ENCODE data around the gene BRIP1.
"Not testable (repeated sequence)": the region's sequence is repeated elsewhere in the genome, so short reads cannot be mapped to it uniquely, and the experiment has no call there.

BRIP1 gene

DNA sequence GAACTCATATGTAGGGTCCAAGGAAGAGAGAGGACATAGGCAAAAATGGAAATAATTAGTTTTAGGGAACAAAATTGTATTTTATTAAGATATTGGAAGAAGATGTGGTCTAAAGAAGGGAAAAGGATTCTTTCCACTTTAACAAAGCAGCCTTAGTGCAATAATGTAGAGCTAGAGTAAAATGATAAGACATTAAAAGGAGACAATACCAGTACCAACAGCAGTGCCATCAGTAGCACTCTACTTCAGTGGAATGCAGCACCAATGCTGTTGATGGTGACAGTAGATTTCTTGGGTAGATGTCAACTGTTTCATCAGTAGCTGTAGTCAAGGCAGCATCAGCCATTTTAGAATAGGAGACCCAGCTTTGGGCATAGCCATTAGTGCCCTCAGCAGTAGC lies 124.3 kb downstream of the BRIP1 start:
- Mint-ChIP-seq H3K27me3 (no peaks in the 10 kb centered on the region), H3K27ac (ENCODE audit: low read depth) (no peak overlapping the region), H3K4me3 (no peak overlapping the region), H3K36me3 (ENCODE audit: insufficient read depth) (no peaks in the 10 kb centered on the region), H3K4me1 (no peaks in the 10 kb centered on the region), H3K9me3 (no peaks in the 10 kb centered on the region)
- no peak for DNase-seq (ENCODE audit: low spot score in 2 of 2)
- ATAC-seq (replicated peaks; ENCODE audit: extremely low read depth, poor library complexity, severe bottlenecking), result no peak

DNA sequence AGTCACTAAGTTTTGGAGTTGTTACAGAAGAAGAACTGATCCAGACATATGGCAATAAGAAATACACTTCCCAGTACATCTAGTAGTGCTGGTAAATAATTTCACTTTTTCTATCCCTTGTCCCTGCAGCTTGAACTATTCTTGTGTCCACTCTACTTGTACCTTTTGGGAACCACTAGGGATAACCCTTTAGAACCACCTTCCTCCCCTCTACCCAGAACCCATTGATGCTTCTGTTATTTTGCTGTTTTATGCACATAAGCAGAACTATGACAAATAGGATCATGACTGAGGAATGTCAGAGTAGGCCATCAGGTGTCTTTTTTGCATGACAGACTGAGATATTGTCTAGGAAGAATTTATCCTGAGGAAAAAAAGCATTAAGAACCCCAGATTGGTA lies 125.1 kb downstream of the BRIP1 start:
- Mint-ChIP-seq H3K27ac (ENCODE audit: low read depth) (no peak overlapping the region), H3K36me3 (ENCODE audit: insufficient read depth) (no peaks in the 10 kb centered on the region), H3K4me3 (no peak overlapping the region), H3K9me3 (no peaks in the 10 kb centered on the region), H3K27me3 (no peaks in the 10 kb centered on the region), H3K4me1 (no peaks in the 10 kb centered on the region)
- ATAC-seq (replicated peaks; ENCODE audit: extremely low read depth, poor library complexity, severe bottlenecking), result no peak
- DNase-seq (ENCODE audit: low spot score in 2 of 2), result no peak

DNA sequence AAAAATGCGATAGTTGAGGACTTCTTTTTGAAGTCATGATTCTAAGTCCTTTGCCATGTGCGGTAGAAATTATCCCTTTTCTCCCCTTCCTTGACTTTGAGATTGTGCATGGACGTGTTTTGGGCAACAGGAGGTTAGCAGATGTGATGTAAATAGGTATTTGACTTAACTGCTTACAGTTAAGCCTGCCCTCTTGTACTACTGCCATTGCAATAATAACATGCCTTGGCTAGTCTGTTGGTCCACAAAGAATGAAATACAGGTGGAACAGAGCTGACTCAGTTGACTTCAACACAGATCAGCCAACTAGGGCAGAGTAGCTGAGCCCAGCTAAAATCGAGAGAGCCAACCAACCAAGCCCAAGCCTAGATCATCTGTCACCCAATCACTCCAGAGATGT lies 125.5 kb downstream of the BRIP1 start:
- H3K4me3 Mint-ChIP-seq, result no peak overlapping the region
- H3K9me3 Mint-ChIP-seq, result no peaks in the 10 kb centered on the region
- ATAC-seq (replicated peaks; ENCODE audit: extremely low read depth, poor library complexity, severe bottlenecking) (no peak), DNase-seq (ENCODE audit: low spot score in 2 of 2) (no peak)
- no peaks in the 10 kb centered on the region for H3K4me1 Mint-ChIP-seq
- H3K27ac Mint-ChIP-seq (ENCODE audit: low read depth), result no peak overlapping the region
- no peaks in the 10 kb centered on the region for H3K36me3 Mint-ChIP-seq (ENCODE audit: insufficient read depth)
- no peaks in the 10 kb centered on the region for H3K27me3 Mint-ChIP-seq

DNA sequence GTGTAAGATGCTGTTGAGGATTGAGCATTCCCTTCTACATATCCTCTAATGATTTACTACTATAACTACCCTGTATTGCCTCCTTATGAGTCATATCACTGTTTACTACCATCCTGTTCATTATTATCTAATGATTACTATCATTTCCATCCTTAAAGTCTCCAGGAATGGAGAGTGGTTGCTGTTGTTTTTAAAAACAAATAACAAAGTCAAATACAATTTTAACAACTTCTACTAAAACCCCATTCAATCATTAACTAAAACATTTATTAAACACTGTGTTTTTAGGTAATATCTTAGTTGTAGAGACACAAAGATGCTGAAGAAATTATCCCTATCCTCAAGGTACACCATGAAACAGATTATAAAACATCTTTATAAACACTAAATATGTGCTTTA lies 126.9 kb downstream of the BRIP1 start:
- Mint-ChIP-seq H3K36me3 (ENCODE audit: insufficient read depth) (no peaks in the 10 kb centered on the region), H3K4me3 (no peak overlapping the region), H3K27ac (ENCODE audit: low read depth) (no peak overlapping the region), H3K9me3 (no peaks in the 10 kb centered on the region), H3K4me1 (no peaks in the 10 kb centered on the region), H3K27me3 (no peaks in the 10 kb centered on the region)
- ATAC-seq (replicated peaks; ENCODE audit: extremely low read depth, poor library complexity, severe bottlenecking) (no peak), DNase-seq (ENCODE audit: low spot score in 2 of 2) (no peak)

DNA sequence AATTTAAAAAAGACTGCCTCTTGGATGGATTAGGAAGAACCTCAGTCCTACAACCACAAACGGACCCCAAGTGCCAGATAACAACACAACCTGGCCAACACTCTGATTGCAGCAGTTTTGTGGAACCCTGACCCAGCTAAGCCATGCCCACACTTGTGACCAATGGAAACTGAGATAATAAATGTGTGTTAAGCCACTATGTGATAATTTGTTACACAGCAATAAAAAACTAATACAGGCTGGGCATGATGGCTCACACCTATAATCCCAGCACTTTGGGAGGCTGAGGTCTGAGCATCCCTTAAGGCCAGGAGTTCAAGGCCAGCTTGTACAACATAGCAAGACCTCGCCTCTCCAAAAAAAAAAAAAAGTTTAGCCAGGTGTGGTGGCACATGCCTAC lies 127.5 kb downstream of the BRIP1 start:
- H3K4me3 Mint-ChIP-seq, result no peak overlapping the region
- H3K36me3 Mint-ChIP-seq (ENCODE audit: insufficient read depth), result no peaks in the 10 kb centered on the region
- DNase-seq (ENCODE audit: low spot score in 2 of 2) (no peak), ATAC-seq (replicated peaks; ENCODE audit: extremely low read depth, poor library complexity, severe bottlenecking) (no peak)
- no peaks in the 10 kb centered on the region for H3K9me3 Mint-ChIP-seq
- H3K27ac Mint-ChIP-seq (ENCODE audit: low read depth), result no peak overlapping the region
- no peaks in the 10 kb centered on the region for H3K4me1 Mint-ChIP-seq
- no peaks in the 10 kb centered on the region for H3K27me3 Mint-ChIP-seq

DNA sequence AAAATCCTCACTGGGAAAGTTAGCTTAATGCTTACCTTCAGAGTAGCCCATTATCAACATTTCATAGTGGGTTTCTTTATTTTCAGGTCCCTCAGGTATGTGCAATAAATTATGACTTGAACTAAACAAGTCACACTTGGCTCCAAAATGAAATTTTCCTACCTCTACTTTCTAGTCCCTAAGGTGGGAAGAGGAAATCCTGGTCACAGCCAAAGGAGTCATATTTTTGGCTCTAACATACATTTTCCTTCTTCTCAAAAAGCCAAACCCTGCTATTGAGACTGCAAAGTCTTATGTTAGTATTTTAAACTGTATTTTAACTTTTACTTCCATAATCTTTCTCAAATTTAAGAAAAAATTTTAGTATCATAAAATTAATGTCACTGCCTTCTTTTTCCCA lies 128.9 kb downstream of the BRIP1 start:
- Mint-ChIP-seq H3K4me1 (no peaks in the 10 kb centered on the region), H3K4me3 (no peak overlapping the region), H3K27me3 (no peaks in the 10 kb centered on the region), H3K27ac (ENCODE audit: low read depth) (no peak overlapping the region), H3K36me3 (ENCODE audit: insufficient read depth) (no peaks in the 10 kb centered on the region), H3K9me3 (no peaks in the 10 kb centered on the region)
- DNase-seq (ENCODE audit: low spot score in 2 of 2) (no peak), ATAC-seq (replicated peaks; ENCODE audit: extremely low read depth, poor library complexity, severe bottlenecking) (no peak)

DNA sequence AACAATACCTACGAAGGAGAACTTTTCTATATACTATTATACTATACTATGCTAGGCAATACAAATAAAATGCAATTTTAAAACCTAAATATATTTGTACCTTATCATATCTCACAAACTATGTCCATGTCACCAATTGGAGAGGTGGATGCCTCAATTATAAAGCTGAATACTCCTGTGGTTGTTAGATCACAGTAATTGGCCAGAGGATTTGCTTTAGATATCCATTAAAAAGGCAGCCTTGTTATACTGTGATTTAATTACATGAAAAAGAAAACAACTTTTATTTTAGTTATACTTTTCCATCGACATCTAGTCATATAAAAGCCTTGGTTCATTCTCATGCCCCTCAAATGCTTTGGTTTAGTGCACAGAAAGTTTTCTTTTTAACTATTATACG lies 129.3 kb downstream of the BRIP1 start:
- Mint-ChIP-seq H3K27ac (ENCODE audit: low read depth) (no peak overlapping the region), H3K4me3 (no peak overlapping the region), H3K27me3 (no peaks in the 10 kb centered on the region)

DNA sequence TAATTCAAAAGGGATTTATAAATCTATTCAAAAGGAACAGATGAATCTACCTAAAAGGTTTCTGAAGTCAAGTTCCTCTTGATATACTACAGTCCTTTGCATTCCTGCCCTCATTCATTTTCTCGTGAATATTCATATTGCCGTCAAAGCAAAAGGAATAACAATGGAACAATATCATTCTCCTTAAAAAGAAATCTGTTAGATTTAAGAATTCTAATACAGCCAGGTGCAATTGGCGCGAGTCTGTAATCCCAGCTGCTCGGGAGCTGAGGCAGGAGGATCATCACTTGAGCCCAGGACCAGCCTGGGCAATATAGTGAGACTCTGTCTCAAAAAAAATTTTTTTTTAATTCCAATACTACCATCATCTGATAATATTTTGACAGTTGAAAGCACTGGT lies 130.3 kb downstream of the BRIP1 start:
- ATAC-seq (replicated peaks; ENCODE audit: extremely low read depth, poor library complexity, severe bottlenecking) (no peak), DNase-seq (ENCODE audit: low spot score in 2 of 2) (no peak)
- Mint-ChIP-seq H3K4me3 (no peak overlapping the region), H3K27ac (ENCODE audit: low read depth) (no peak overlapping the region), H3K4me1 (peaks cover 6% of the 10 kb centered on the region), H3K36me3 (ENCODE audit: insufficient read depth) (peaks cover 2% of the 10 kb centered on the region), H3K9me3 (no peaks in the 10 kb centered on the region), H3K27me3 (no peaks in the 10 kb centered on the region)

More for the DNA sequence above, 129.3 kb downstream of the BRIP1 start:
- Mint-ChIP-seq H3K36me3 (ENCODE audit: insufficient read depth) (no peaks in the 10 kb centered on the region), H3K4me1 (no peaks in the 10 kb centered on the region), H3K9me3 (no peaks in the 10 kb centered on the region)
- ATAC-seq (replicated peaks; ENCODE audit: extremely low read depth, poor library complexity, severe bottlenecking) (no peak), DNase-seq (ENCODE audit: low spot score in 2 of 2) (no peak)

DNA sequence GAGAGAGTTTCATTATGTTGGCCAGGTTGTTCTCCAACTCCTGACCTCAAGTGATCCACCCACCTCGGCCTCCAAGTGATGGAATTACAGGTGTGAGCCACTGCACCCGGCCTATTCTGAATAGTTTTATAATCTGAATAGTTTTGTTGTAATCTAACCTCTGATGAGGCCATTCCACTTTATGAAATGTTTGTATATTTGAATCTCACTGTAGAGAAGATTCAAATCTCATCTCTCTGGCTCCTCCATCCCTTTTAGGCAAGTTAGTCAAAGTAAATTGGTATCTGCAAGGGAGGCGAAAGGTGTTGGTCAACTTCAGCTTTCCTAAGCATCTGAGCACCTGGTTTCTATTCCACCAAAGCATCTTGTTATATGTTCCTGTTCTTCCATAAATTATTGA lies 131.2 kb downstream of the BRIP1 start:
- no peaks in the 10 kb centered on the region for H3K9me3 Mint-ChIP-seq
- no peaks in the 10 kb centered on the region for H3K27me3 Mint-ChIP-seq
- no peak for DNase-seq (ENCODE audit: low spot score in 2 of 2)
- no peak overlapping the region for H3K4me3 Mint-ChIP-seq
- peaks cover 6% of the 10 kb centered on the region for H3K4me1 Mint-ChIP-seq
- peaks cover 2% of the 10 kb centered on the region for H3K36me3 Mint-ChIP-seq (ENCODE audit: insufficient read depth)
- ATAC-seq (replicated peaks; ENCODE audit: extremely low read depth, poor library complexity, severe bottlenecking), result no peak
- no peak overlapping the region for H3K27ac Mint-ChIP-seq (ENCODE audit: low read depth)

DNA sequence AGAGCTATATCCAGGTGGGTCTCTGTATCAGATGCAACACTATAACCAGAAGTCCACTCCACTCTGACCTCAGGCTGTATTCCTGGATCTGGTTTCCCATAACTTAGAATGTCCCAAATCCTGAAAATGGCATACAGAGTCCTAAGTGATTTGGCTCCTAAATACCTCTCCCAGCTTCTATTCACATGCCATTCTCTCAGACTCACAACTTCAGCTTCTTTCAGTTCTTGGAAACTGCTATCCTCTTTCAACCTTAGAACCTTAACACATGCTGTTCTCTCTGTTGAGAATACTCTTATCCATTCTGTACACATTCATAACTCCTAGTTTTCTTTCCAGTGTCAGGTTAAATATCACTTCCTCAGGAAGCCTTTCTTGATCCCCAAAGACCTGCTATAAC lies 132.0 kb downstream of the BRIP1 start:
- no peak overlapping the region for H3K27ac Mint-ChIP-seq (ENCODE audit: low read depth)
- ATAC-seq (replicated peaks; ENCODE audit: extremely low read depth, poor library complexity, severe bottlenecking), result no peak
- H3K4me3 Mint-ChIP-seq, result no peak overlapping the region
- H3K4me1 Mint-ChIP-seq, result peaks cover 6% of the 10 kb centered on the region
- no peaks in the 10 kb centered on the region for H3K9me3 Mint-ChIP-seq
- H3K36me3 Mint-ChIP-seq (ENCODE audit: insufficient read depth), result peaks cover 2% of the 10 kb centered on the region
- no peaks in the 10 kb centered on the region for H3K27me3 Mint-ChIP-seq
- DNase-seq (ENCODE audit: low spot score in 2 of 2), result no peak

DNA sequence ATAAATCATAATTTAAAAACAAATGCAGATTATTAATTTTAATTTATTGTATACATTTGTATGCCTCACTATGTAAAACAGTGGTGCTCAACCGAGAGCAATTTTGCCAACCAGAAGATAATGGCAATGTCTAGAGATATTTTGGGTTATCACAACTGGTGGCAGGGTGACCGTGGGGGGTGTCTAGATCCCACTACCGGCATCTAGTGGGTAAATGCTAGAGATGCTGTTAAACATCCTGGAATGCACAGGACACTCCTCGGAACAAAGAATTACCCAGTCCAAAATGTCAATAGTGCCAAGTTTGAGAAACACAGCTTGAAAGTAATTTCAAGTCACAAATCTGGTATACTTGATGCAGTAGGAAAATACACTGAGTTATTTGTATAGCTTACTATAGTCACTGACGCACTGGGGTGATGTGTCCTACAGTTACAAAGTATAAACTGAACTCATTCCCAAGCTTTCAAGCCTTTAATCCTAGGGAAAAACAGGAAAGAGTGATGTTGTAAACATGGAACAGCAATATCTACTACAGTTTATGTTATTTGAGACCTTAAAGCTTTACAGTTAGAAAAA lies 133.5 kb downstream of the BRIP1 start:
- DNase-seq (ENCODE audit: low spot score in 2 of 2) (no peak), ATAC-seq (replicated peaks; ENCODE audit: extremely low read depth, poor library complexity, severe bottlenecking) (no peak)
- Mint-ChIP-seq H3K4me1 (peaks cover 6% of the 10 kb centered on the region), H3K27me3 (no peaks in the 10 kb centered on the region), H3K36me3 (ENCODE audit: insufficient read depth) (peaks cover 2% of the 10 kb centered on the region), H3K4me3 (no peak overlapping the region), H3K27ac (ENCODE audit: low read depth) (no peak overlapping the region), H3K9me3 (no peaks in the 10 kb centered on the region)

DNA sequence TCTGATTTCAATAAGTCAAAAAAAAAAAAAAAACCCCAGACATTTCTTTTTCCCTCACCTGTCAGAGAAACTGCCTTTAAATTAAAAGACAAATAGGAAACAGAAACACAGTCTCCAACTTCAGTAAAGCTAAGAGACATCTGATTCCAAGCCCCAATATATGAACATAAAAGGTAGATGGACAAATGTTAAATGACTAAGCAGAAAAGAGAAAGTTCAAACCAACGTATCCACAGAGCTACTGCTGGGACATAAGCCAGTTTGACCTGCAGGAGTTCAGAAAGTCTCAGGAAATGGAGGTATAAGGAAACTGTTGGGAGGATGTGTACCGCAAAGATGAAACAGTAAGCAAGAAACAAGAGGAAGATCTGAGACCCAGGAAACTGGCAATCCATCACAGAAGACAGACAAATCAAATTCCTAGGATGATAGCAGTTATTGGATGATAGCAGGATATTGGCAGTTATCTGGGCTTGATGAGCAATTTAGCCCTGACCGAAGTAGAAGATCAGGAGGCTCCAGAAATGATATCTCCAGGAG lies 135.0 kb downstream of the BRIP1 start:
- ATAC-seq (replicated peaks; ENCODE audit: extremely low read depth, poor library complexity, severe bottlenecking), result no peak
- Mint-ChIP-seq H3K27me3 (no peaks in the 10 kb centered on the region), H3K4me3 (no peak overlapping the region), H3K9me3 (no peaks in the 10 kb centered on the region), H3K4me1 (peaks cover 6% of the 10 kb centered on the region), H3K27ac (ENCODE audit: low read depth) (no peak overlapping the region), H3K36me3 (ENCODE audit: insufficient read depth) (peaks cover 2% of the 10 kb centered on the region)
- DNase-seq (ENCODE audit: low spot score in 2 of 2), result no peak

DNA sequence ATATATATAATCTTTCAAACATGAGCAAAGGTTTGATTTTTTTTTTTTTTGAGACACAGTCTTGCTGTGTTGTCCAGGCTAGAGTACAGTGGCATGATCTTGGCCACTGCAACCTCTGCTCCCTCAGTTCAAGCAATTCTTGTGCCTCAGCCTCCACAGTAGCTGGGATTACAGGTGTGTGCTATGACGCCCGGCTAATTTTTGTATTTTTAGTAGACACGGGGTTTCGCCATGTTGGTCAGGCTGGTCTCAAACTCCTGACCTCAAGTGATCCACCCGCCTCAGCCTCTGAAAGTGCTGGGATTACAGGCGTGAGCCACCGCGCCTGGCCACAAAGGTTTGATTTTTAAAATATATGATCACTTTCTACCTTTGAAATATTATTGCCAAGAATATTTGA lies 135.5 kb downstream of the BRIP1 start:
- not testable (repeated sequence) for ATAC-seq (replicated peaks; ENCODE audit: extremely low read depth, poor library complexity, severe bottlenecking); H3K27ac Mint-ChIP-seq (ENCODE audit: low read depth); H3K9me3 Mint-ChIP-seq; H3K36me3 Mint-ChIP-seq (ENCODE audit: insufficient read depth); H3K27me3 Mint-ChIP-seq; DNase-seq (ENCODE audit: low spot score in 2 of 2); H3K4me3 Mint-ChIP-seq; H3K4me1 Mint-ChIP-seq

DNA sequence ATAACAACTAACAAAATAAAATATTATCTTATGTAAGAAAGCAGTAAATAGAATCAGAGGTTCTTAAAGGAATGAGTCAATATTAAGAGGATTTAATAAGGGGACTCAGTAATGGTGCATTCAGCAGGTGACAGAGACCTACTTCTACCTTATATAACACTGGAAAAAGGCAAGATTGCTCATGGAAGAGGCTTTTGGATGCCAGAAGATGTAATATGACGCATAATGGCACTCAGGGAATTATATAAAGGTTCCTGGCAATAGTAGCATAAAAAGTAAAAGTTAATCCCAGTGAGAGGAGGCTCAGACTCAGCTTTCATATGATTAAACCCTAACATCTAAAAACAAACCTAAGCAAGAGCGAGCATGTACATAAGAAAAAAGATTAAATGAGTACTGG lies 136.4 kb downstream of the BRIP1 start:
- H3K27me3 Mint-ChIP-seq, result no peaks in the 10 kb centered on the region
- H3K4me1 Mint-ChIP-seq, result peaks cover 6% of the 10 kb centered on the region
- DNase-seq (ENCODE audit: low spot score in 2 of 2), result no peak
- no peaks in the 10 kb centered on the region for H3K9me3 Mint-ChIP-seq
- no peak for ATAC-seq (replicated peaks; ENCODE audit: extremely low read depth, poor library complexity, severe bottlenecking)
- H3K36me3 Mint-ChIP-seq (ENCODE audit: insufficient read depth), result peaks cover 2% of the 10 kb centered on the region
- H3K4me3 Mint-ChIP-seq, result no peak overlapping the region
- H3K27ac Mint-ChIP-seq (ENCODE audit: low read depth), result no peak overlapping the region

Data from central memory CD8-positive, alpha-beta T cell (primary cell).